HL-60 (cell line): Measurements from ENCODE around the gene ARID1B.

Experiments
- DNase-seq, 2 experiments: peaks; one replicate each; pipeline ENCODE4 v3.0.0-alpha.2; 2010 to 2020; ENCODE audit warnings: low read depth in 1 of 2, low spot score in 1 of 2
- H3K27ac ChIP-seq: fragments of 250-450 bp; sonication (Bioruptor Pico); replicated peaks from 2 replicates; pipeline ENCODE4 v1.5.1; 2020; ENCODE audit warnings: mild to moderate bottlenecking, moderate library complexity
- H3K27me3 ChIP-seq: fragments of 250-450 bp; sonication (Bioruptor Pico); 2 replicates; pipeline ENCODE4 v1.5.1; 2021; ENCODE audit warnings: mild to moderate bottlenecking, moderate library complexity; ENCODE audit not compliant: insufficient read depth, poor library complexity, severe bottlenecking
- H3K4me3 ChIP-seq: replicated peaks from 2 replicates; pipeline ENCODE4 v1.5.1; 2011; ENCODE audit warnings: mild to moderate bottlenecking, control low read depth, low read length; ENCODE audit not compliant: insufficient read depth
- GABPA ChIP-seq: IDR thresholded peaks from 2 replicates; pipeline ENCODE4 v1.6.1; 2012; ENCODE audit warnings: low read depth
- POLR2AphosphoS5 ChIP-seq: IDR thresholded peaks from 2 replicates; pipeline ENCODE4 v1.6.1; 2012; ENCODE audit warnings: low read depth
- REST ChIP-seq: IDR thresholded peaks from 2 replicates; pipeline ENCODE4 v1.6.1; 2012; ENCODE audit warnings: low read depth; ENCODE audit not compliant: insufficient replicate concordance
- SPI1 ChIP-seq: IDR thresholded peaks from 2 replicates; pipeline ENCODE4 v1.6.1; 2012; ENCODE audit warnings: low read depth, mild to moderate bottlenecking, borderline replicate concordance
- TF ChIP-seq, protein P1 (sequence below): IDR thresholded peaks from one replicate; pipeline ENCODE4 v1.5.1; 2011; ENCODE audit warnings: low read length, control low read depth, inconsistent platforms; ENCODE audit not compliant: insufficient read depth

Gene ARID1B

GRCh38 chr6:157077251-157077650 lies 300.1 kb downstream of the ARID1B start:
- Histone ChIP-seq H3K27ac (no peak overlapping the region), H3K27me3 (no peaks in the 10 kb centered on the region), H3K4me3 (no peak overlapping the region)
- DNase-seq, result no peak
- TF ChIP-seq, protein P1, sequence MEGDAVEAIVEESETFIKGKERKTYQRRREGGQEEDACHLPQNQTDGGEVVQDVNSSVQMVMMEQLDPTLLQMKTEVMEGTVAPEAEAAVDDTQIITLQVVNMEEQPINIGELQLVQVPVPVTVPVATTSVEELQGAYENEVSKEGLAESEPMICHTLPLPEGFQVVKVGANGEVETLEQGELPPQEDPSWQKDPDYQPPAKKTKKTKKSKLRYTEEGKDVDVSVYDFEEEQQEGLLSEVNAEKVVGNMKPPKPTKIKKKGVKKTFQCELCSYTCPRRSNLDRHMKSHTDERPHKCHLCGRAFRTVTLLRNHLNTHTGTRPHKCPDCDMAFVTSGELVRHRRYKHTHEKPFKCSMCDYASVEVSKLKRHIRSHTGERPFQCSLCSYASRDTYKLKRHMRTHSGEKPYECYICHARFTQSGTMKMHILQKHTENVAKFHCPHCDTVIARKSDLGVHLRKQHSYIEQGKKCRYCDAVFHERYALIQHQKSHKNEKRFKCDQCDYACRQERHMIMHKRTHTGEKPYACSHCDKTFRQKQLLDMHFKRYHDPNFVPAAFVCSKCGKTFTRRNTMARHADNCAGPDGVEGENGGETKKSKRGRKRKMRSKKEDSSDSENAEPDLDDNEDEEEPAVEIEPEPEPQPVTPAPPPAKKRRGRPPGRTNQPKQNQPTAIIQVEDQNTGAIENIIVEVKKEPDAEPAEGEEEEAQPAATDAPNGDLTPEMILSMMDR, result no peak
- no peak for TF ChIP-seq GABPA
- no peak for TF ChIP-seq POLR2AphosphoS5
- TF ChIP-seq REST, result no peak
- no peak for TF ChIP-seq SPI1

GRCh38 chr6:157078326-157078725 lies 301.1 kb downstream of the ARID1B start:
- DNase-seq, result no peak
- Histone ChIP-seq H3K27me3 (no peaks in the 10 kb centered on the region), H3K27ac (no peak overlapping the region), H3K4me3 (no peak overlapping the region)
- TF ChIP-seq REST (no peak), GABPA (no peak), POLR2AphosphoS5 (no peak), SPI1 (no peak)
- TF ChIP-seq, protein P1, result no peak

DNA sequence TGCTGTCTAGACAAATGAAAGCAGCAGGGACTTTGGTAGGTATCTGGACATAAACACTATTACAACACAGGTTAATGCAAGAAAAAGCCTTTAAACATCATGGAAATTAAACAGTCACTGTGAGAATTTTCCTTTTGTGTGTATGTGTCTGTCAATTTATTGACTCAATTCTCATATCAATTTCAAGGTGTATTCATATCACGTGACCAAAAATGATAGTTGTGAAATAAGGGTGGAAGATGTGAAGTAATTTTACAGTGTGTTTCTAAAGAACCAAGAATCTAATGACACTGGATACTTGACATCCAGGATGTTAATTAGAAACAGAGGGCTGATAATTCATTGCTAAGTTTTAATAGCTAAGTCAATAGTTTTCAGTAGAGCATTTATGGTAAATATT lies 302.1 kb downstream of the ARID1B start:
- H3K27ac ChIP-seq, result no peak overlapping the region
- no peaks in the 10 kb centered on the region for H3K27me3 ChIP-seq
- TF ChIP-seq REST, result no peak
- TF ChIP-seq, protein P1, result no peak
- TF ChIP-seq SPI1, result no peak
- TF ChIP-seq GABPA, result no peak
- no peak for TF ChIP-seq POLR2AphosphoS5
- DNase-seq, result no peak
- no peak overlapping the region for H3K4me3 ChIP-seq
